ENCODE data around the gene VCP. TPM values are rescaled to one million over a fixed set of nuclear protein-coding genes. Genes with fewer than 3 reads are reported as not detected.
A peak's percentile ranks its signal among the peaks of the same experiment; 100 is the strongest.

Gene VCP
- 569 and 580 TPM in 2 replicates for total RNA-seq (2014; rRNA removed; shearing (Covaris generic))

DNA sequence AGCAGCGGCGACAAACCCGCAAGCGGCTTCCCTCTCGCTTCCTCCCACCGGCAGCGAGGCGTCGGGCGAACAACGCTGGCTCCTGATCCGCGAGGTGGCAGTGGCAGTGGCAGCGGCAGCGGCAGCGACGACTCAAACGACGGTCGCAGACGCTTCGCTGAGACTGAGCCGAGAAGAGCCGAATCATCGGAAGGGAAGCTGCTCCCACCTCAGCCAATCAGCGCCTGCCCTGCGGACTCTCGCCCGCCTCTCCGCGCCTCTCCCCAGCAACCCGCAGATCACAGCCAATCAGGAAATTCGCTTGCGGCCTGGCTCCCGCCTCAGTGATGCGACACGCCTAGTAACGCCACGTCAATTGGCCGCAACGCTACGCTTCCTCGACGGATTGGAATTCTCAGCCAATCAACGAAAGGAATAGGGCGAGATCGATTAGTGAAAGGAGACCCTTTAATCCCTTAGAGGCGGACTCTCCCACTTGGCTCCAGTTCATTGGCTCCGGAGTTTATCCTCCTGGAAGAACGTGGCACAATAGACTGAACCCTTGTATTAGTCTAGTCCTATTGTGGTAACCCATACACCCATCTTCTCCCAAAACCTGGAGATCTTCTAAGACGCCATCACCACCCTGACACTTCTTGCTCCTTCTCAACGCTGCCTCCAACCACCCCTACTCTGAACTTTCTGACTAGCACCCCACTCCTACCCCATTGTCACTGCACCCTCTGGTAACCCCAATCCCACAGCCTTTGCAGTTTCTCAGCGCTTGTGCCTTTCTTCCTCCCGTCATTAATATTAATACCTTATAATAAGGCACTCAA, at the start of gene VCP:
VCP (minus strand) TSS at position 165 of the 818 bp plus-strand sequence. CDS start 272 bp downstream, outside the sequence.
- DNase-seq (ENCODE audit: low read depth), result peak; percentile 100

DNA sequence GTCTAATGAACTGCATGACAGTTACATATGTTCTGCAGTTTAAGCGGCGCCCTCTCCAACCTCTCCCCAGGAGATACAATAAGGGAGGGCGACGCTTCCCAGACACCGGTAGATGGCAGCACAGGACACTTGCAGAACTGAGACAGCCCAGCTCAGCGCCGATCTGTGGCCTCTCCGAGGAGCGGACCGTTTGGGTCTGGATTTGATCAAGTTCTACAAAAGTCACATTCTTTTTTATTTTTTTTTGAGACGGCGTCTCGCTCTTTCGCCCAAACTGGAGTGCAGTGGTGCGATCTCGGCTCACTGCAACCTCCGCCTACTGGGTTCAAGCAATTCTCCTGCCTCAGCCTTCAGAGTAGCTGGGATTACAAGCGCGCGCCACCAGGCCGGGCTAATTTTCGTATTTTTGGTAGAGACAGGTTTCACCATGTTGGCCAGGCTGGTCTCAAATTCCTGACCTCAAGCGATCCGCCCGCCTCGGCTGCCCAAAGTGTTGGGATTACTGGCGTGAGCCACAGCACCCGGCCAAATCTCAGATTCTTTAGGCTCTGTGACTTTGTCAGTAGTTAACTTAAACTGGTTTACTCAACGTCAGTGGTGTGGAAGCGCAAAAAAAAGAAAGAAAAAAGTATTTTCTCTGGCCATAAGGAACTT, 44.6 kb upstream of the VCP start:
- peak; percentile 95 for DNase-seq (ENCODE audit: low read depth)

DNA sequence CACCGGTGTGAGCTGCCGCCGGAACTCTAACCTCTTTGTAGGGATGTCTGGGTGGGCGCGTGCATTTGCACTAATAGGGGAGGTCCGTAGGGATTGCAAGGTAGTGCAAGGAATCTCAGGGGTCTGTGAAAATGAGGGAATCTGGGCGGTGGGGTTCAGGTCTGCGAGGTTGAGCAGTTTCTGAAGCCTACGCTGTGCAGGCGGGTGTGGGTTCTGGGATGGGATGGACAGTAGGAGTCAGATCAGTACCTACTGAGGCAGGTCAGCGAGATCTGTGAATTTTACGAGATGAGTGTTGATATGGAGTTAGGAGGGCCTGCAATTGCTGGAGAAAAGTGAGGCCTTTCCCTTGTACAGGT, 44.1 kb upstream of the VCP start:
- DNase-seq (ENCODE audit: low read depth), result no peak

GRCh38 chr9:35115680-35116538, 43.5 kb upstream of the VCP start, which contains the start of gene ATOSB:
TSS of gene ATOSB (minus strand) at chr9:35115862. CDS start at chr9:35108274, 7,588 bp downstream.
- peak; percentile 97 for DNase-seq (ENCODE audit: low read depth)

GRCh38 chr9:35114840-35115628, 42.6 kb upstream of the VCP start:
- peak; percentile 54 for DNase-seq (ENCODE audit: low read depth)

- DNase-seq (ENCODE audit: low read depth), result peak; percentile 90
These were observed 41.9 kb upstream of the VCP start for GRCh38 chr9:35114113-35114839.

DNA sequence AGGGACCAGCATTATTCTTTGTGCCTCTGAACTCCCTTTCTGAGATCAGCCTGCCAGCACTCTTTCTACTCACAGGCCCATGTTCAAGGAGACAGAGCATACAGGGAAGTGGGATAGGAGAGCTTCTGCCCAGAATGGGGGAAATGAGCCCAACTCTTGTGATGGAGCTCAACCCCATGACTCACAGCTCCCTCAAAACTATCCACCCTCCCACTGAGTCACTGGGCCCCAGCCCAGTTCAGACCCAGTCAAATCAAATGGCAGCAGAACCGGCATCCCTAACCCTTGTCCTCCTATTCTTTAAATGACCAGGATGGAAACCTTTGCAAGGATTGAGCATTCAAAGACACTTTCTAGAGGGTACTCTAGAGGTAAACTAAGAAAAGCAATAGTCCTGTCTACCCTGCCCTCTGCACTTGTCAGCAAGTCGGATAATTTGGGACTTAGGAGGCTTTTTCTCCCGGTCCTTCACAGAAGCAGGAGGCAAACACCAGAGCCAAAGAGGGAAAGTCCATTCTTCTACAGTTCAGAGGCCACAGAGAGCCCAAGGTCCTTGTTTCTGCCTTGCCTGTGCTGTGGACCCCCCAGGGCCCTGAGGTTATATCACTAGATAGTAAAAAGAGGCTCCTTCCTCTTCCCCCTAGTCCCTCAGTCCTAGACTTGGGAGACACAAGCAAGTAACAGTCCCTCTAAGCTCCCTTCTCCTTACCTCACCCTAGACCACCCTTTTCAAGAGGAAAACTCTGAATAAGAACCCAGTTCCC, 40.0 kb upstream of the VCP start:
- DNase-seq (ENCODE audit: low read depth), result peak; percentile 65

DNA sequence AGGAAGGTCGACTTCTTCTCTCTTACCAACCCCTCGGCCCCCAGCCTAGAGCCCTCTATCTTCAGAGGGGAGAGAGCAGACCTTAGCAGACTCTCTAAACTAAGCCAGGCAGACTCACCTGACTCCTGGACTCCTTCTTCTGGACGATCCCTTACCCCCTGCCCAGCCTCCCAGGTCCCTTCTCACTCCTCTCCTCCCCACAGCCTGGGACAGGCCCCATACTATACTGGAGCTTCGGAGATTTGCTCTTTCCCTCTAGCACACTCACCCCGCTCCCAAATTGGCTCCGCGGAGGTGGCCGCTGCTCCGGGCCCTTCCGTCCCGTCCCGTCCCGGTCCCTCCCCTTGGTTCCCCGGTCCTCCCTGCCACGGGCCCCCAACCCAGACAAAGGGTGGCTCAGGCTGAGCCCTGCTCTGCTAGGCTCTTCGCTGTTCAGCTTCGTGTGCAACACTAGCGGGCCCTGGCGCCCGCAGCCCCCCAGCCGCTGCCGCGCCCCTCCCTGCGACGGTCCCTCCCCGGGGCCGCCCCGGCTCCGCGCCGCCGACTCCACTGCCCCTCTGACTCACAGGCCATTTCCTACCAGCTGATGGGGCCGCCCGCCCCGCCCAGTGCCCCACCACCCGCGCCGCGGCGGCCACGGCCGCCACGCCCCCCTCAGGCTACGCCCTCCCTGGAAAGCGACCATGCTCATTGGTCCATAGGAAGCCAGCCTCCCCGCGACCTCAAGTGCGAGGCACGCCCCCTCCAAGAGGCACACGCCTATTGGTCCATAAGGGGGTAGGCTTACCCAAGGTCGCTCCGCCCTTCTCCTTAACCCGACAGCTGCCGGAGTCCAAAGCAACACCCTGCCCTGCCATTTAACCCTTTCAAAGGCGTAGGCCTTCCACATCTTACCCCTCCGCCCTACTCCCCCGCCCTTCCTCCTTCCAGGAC, 38.8 kb upstream of the VCP start:
- peak; percentile 99 for DNase-seq (ENCODE audit: low read depth)

DNA sequence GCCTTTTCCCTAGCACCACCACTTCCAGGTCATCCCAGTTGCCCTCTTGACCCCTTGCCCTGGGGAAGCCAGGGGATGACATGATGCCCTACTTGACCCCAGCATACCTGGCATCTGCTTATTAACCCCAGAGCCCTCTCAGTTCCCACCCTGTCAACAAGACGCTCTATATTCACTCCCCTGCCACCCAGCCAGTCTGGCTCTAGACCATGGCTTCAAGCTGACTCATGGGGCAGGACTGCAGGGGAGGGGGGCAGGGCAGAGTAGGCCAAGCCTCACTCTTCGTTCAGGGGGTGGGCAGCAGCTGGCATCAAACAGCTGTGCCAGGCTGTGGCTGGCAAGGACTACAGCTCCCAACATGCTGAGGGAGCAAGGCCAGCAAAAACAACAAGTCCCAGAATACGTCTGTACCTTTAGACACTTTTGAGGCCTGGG, 37.9 kb upstream of the VCP start:
- DNase-seq (ENCODE audit: low read depth), result peak; percentile 81

GRCh38 chr9:35108946-35109575, 36.6 kb upstream of the VCP start:
- DNase-seq (ENCODE audit: low read depth), result no peak

GRCh38 chr9:35108461-35108860, 36.0 kb upstream of the VCP start:
- no peak for DNase-seq (ENCODE audit: low read depth)

- DNase-seq (ENCODE audit: low read depth), result no peak
These were observed 35.2 kb upstream of the VCP start for GRCh38 chr9:35107297-35108290.

DNA sequence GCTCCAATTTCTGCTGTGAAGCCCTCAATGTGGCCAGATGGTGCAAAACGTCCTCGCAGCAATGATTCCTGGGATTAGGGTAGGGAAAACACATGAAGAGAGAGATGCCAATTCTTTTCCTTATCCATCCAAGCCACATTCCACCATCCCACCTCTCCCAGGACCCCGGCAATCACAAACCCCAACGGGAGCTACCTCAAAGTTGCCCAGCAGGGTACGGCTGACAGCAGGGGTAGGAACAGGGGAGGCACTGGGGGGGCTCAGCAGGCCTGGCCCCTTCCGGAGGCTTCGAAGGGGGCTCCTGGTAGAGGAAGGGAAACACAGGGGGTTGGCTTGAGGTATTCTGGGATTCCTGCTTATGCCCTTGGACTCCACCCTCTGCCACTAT, 33.9 kb upstream of the VCP start:
- no peak for DNase-seq (ENCODE audit: low read depth)

DNA sequence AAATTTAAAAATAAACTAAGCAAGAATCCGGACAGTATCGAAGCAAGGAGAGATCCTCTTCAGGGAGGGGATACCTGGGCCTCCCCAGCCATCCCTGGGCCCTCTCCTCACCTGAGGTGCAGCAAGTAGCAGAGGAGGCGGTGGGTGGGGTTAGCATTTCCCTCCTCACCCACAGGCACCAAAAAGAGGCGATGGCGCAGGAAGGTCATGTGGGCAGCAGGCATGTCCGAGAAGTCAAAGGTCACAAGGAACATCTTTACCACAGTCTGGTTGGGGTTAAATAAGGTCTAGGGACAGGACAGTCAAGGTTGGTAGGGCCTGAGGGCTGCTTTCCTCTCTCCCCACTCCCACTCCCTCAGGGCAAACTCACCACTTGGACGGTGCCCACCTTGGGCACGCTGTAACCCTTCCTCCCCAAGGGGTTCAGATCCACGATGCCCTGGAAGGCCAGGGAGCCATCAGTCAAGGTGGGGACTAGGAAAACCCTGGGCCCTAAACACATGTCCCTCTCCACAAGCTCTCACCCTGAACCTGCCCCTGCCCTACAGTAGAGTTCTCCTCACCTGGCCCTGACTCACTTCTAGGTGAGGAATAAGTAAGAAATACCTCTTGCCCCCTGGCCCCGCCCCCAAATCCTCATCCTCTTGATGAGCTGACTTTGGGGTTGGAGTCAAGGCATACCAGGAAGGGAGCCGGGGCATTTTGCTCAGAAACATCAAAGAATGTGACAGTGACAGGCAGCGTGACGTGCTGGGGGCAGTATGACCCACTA, 33.3 kb upstream of the VCP start:
- no peak for DNase-seq (ENCODE audit: low read depth)

GRCh38 chr9:35105126-35105525, 32.7 kb upstream of the VCP start:
- no peak for DNase-seq (ENCODE audit: low read depth)

- DNase-seq (ENCODE audit: low read depth), result no peak
These were observed 32.2 kb upstream of the VCP start for GRCh38 chr9:35104586-35104985.
